Activated T-cell treated with anti-CD3 and anti-CD28 coated beads, Interleukin-2, amount 50 U/mL, for 1 hour (primary cell): ENCODE data around the gene CDKN2A.

ENCODE experiments used
- DNase-seq: peaks from one replicate; pipeline ENCODE4 v3.0.0-alpha.2; 2020

Gene CDKN2A

GRCh38 chr9:21993893-21994555, at the start of gene CDKN2A:
CDKN2A (minus strand) TSS chr9:21994392.
- peak; percentile 58 for DNase-seq

- no peak for DNase-seq
Observed at GRCh38 chr9:22043928-22044327, 49.7 kb upstream of the CDKN2A start.

DNA sequence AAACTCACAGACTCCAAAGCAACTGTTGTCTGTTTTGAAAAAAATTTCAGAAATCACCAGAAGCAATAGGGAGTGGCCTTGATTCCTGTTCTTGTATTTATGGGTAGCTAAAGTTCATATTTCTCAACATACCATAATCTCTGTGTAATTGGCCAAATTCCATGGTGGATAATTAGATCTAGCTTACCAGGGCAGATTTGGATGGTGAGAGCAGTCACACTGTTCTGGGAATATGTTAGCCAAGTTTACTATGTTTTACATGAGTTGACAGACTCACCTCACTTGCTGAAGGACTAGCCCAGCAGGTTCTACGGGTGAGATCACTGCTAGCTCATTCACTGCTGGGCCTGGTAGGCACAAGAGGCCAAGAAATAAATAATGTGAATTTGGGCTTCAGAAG, 47.6 kb upstream of the CDKN2A start:
- DNase-seq, result no peak

- DNase-seq, result no peak
Observed at GRCh38 chr9:22041344-22041743, 47.2 kb upstream of the CDKN2A start.

- no peak for DNase-seq
Observed at GRCh38 chr9:22040760-22041159, 46.6 kb upstream of the CDKN2A start.

GRCh38 chr9:22039258-22039657, 45.1 kb upstream of the CDKN2A start:
- DNase-seq, result no peak

DNA sequence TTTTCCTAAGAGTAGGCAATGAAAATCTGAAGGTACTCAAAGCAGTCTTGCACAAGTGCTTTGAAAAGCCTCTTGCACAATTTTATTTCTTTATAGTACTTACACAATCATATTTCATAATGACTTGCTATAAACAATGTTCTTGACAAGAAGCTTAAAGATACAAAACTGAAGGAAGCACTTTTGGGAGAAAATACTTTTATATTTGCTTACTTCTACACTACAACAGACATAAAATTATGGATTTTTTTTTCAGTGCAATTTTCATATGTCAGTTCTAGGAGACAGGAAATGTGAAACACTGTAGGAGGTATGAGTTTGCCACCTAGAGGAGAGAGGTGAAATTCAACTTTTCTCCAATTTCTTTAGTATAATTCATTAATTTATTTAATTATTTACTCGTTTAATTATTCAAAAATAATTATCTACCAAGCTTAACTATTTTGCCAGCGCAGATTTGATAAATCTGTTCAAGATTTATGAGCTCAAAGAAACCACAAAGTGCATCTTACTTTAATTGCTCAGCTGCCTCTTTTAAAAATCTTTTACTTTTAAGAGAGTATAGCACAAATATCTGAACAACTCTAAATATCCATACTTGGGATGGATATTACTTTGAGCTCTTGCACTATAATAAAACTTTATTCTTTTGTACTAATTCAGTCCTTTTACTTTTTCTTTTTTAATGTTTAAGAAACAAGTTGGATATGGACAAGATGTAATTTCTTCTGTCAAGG, 43.9 kb upstream of the CDKN2A start:
- no peak for DNase-seq

GRCh38 chr9:22036866-22037626, 42.9 kb upstream of the CDKN2A start:
- DNase-seq, result no peak

GRCh38 chr9:22035591-22036011, 41.4 kb upstream of the CDKN2A start:
- no peak for DNase-seq

- DNase-seq, result no peak
Observed at GRCh38 chr9:22033012-22033630, 38.9 kb upstream of the CDKN2A start.

GRCh38 chr9:22031655-22032411, 37.6 kb upstream of the CDKN2A start:
- no peak for DNase-seq

DNA sequence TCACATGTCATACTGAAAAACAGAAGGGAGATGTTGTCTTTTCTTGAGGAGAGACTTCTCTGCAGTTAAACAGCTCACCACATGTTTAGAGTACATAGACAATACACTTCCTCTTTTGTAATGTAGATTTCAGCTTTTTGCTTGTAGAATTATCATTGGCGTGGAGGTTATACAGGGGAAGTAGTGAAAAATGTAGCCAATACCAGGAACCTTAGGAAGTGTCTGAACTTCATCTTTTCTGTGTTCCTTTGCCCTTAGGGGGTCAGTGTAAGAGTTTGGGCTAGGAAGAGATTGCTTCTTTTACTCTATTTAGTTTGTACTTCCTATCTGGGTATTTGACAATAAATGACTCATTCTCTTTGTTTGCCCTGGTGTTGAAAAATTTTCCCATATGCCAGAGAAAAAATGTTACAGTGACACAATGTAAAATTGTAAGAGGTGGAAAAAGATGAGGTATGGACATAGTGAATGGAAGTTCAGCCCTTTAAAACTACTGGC, 36.0 kb upstream of the CDKN2A start:
- no peak for DNase-seq

DNA sequence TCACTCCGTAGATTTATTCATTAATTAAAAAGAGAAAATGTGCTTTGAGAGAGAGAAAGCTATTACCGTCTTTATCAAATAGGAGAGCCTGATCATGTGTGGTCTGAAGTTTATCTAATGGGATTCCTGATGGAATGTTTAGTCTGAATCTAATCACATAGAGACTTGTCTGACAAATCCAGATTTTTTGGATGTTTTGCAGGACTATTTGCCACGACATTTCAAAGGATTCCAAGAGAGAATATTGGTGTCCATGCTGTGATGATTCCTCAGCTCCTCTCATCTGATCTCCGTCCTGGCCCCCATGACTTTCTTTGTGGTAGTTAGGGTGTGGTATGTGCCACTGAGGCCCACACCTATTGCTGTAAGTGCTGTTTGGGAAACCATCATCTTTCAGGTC, 35.0 kb upstream of the CDKN2A start:
- no peak for DNase-seq

DNA sequence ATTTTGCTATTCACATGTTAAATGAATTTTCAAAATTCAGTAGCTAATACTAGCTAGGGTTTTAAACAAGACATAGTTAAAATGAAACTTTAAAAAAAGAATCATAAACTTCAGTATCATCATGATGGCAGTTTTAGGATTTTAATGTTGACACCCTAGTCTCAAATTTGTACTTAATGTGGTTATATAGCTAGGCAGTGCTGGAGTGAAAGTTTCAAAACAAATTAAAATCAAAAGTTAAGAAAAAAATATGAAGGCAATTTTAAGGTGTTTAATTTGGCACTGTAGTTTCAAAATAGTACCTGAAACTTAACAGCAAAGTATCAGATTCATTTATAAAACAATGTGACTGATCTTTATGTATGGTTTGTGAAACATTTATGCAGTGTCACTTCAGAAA, 34.2 kb upstream of the CDKN2A start:
- DNase-seq, result no peak

GRCh38 chr9:22026696-22027095, 32.5 kb upstream of the CDKN2A start:
- DNase-seq, result no peak

DNA sequence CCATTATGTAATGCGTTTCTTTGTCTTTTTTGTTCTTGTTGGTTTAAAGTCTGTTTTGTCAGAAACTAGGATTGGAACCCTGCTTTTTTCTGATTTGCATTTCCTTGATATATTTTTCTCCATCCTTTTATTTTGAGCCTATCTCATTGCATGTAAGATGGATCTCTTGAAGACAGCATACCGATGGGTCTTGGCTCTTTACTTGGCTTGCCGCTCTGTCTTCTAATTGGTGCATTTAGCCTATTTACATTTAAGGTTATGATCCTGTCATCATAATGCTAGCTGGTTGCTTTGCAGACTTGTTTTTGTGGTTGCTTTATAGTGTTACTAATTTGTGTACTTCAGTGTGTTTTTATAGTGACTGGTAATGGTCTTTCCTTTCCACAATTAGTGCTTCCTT, 28.2 kb upstream of the CDKN2A start:
- no peak for DNase-seq

DNA sequence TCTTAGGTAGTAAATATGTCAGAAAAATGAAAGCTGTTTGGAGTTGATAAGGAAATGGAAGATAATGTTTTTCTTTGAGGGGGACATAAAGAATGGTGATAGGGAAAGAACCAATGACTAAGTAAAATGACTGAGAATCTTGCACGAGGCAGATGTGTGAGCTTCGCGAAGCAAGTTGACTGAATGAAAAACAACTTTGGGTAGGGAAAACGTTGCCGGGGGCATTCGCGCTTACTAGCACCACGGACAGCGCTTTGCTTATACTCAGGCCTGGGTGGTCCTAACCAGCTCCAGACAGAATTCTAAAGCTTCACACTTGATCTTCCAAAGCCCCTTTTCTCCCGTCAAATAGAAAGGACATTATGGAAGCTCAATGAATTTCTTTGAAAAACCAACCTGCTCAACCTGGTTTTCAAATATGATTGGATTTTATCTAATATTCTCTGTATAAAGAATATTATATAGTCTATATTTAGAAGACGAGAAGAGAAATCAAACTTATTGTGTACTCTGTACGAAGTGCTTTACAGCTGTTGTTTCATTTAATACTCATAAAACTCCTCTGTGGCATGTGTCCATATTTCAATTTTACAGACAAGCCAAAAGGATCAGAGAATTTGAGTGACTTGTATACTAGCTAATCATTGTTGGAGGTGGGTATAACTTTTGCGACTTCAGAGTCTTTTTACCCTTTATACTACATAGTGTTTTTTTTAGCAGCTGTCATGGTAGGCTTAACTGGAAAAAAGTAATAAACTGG, 16.9 kb upstream of the CDKN2A start:
- no peak for DNase-seq

DNA sequence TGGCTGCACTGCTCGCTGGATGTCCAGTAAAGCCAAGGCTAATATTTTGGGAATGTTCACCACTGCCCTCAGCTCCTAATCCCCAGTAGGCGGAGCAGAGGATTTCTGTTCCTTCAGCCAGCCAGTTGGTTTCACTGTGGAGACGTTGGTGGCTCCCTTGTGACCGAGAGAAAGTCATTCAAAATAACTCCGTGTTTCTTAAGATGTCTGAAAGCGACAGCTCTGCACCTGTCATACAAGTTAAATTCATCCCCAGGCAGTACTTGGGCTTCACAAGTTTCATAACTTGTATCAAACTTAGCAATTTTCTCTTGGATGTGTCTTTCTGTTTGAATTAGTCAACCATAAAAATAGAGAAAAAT, 15.3 kb upstream of the CDKN2A start:
- no peak for DNase-seq

DNA sequence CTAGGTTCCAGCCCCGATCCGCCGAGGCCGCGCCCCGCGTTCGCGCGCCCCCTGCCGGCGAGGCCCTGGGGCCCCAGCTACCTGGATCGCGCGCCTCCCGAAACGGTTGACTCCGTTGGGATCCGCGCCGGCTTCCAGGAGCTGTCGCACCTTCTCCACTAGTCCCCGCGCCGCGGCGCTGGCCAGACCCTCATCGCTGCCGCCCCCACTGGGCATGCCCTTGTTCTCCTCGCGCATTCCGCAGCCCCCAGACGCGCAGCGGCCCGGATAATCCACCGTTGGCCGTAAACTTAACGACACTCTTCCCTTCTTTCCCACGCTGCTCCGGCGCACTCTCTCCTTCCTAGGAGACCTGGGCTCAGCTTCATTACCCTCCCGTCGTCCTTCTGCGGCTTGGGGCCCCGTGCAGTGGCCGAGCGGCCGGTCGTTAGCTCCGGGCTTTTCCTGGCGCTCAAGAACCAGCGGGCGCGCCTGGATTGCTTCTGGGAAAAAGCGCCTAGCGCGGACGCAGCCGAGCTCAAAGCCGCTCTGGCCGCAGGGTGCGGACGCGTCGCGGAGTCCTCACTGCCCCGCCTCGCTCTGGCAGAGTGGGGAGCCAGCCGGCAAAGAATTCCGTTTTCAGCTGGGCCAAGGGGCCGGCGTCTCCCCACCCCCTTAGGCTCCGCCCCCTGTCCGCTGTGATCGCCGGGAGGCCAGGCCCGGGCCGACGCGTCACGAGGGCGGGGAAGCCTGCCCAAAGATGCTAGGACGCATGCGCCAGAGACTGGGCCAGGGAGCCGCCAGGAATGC, 14.7 kb upstream of the CDKN2A start, which contains the start of gene CDKN2B:
Gene CDKN2B (minus strand): TSS at position 589 of the 789 bp plus-strand sequence. CDS start 352 bp downstream, at position 237.
- peak; percentile 72 for DNase-seq

DNA sequence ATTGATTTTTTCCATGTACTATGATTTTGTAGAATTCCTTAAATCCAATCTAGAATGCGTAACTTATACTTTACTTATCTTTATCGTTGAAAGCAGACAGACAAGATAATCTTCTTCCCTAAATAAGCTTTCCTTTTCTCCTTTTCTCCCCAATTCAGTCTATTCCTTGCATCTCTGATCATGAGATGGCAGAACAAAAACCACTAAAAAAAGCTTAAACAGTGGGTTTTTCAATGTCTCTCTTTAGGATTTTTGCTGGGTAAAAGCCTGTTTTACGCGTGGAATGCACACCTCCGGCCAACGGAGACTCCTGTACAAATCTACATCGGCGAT, 14.2 kb upstream of the CDKN2A start:
- DNase-seq, result no peak
